HG03575 (cell line): ENCODE results near the gene NFE2L3.
"Not testable (repeated sequence)": the region's sequence is repeated elsewhere in the genome, so short reads cannot be mapped to it uniquely, and the experiment has no call there.

Experiments used
- ATAC-seq: cut with Tn5 transposase; IDR thresholded peaks from one replicate; pipeline ENCODE4 v1.9.1; 2021; ENCODE audit not compliant: unreplicated experiment, insufficient number of reproducible peaks, low FRiP score; ENCODE audit errors: extremely low read depth

NFE2L3 gene

GRCh38 chr7:26193432-26194207 is 41.6 kb downstream of the NFE2L3 start:
- ATAC-seq = no peak

DNA sequence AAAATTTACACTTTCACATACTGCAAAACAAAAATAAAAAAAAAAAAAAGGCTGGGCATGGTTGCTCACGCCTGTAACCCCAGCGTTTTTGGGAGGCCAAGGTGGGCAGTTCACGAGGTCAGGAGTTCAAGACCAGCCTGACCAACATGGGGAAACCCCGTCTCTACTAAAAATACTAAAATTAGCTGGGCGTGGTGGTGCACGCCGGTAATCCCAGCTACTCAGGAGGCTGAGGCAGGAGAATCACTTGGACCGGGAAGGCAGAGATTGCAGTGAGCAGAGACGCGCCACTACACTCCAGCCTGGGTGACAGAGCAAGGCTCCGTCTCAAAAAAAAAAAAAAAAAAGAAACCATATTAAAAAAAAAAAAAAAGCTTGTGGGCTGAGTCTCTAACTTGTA is 42.8 kb downstream of the NFE2L3 start:
- ATAC-seq = not testable (repeated sequence)

GRCh38 chr7:26195182-26195581 is 43.2 kb downstream of the NFE2L3 start:
- ATAC-seq = no peak

DNA sequence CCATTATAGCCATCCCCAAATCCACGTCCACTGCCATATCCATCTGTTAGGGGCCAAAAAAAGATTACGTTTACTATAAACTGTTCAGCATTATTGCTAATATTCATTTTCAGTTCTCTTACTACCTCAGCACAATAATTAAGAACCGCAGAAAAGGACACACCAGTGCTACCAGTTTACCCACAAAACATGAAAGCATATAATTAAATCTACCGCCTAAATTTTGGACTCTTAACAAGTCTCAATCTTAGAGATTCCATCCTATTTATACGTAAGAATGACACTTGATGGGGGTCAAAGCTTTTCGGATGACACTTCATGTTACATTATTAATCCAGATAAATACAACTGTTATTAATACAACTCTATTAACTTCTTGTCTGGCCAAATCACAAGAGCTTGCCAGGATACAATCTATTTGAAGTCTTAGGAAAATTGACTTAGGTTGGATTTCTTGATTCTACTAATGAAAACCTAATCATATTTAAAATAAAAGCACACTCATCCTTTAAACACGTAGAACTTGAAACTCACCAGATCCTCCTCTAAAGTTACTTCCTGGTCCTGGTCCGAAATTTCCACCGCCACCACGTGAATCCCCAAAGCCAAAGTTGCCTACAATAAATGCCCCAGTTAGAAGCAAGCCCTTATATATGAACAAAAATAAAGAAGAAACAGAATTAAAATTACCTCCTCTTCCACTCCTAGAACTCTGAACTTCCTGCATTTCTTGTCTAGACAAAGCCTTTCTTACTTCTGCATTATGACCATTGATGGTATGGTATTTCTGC is 44.1 kb downstream of the NFE2L3 start:
- ATAC-seq = no peak

DNA sequence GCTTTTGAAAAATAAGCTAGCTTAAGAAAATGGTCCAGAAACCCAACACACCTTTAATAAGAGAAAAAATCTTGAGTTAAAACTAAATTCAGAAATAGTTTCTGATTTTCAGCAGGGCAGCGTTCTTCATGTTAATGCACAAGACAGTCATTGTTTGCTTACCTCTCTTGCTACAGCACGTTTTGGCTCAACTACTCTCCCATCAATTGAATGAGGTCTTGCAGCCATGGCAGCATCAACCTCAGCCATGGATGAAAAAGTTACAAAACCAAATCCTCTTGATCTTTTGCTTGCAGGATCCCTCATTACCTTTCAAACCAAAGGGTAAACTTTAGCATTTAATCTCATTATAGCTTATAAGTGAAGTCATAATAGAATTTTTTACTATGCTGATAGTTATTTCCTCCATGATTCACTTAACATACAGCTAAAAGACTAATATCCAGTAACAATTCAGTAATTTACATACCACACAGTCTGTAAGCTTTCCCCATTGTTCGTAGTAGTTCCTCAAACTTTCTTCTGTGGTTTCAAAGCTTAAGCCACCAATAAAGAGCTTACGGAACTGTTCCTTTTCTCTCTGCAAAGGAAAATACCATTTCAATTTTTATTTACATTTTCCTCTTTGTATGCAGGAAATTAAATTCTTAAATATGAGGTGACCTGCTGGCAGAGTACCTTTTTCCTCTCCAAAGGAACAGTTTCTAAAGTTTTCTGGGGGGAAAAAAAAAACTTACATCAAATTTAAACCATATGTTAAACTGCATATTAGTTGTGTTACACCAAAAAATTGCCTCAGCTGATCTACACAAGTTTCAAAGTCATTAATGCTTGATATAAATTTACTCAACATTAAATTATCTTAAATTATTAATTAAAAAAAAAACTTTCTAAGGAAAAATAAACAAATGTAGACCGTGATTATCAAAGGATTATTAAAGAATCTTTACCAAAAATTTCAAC is 45.4 kb downstream of the NFE2L3 start:
- no peak for ATAC-seq

- no peak for ATAC-seq
These were observed 46.3 kb downstream of the NFE2L3 start for GRCh38 chr7:26198133-26198780.

GRCh38 chr7:26198781-26199169 is 46.8 kb downstream of the NFE2L3 start:
- ATAC-seq = no peak

GRCh38 chr7:26199301-26200037 is 47.5 kb downstream of the NFE2L3 start:
- ATAC-seq = no peak

DNA sequence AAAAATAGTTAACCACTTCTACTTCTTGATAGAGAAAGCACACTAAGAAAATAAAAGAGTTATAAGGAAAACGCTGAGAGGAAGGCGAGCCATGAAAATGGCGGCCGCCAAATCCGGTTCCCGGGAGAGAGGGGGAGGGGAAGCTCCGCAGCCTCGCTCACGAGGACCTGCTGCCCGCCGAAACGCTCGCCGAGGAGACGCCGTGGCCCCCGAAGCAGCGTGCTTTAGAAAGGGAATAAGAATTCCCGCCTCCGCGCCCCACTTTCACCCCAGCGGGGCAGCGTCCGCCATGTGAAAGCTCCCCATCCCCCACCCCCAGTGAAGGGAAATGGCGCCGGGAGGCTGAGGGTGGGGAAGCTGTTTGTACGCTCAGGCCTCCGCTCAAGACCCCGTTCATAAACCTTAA is 48.0 kb downstream of the NFE2L3 start:
- ATAC-seq = no peak

DNA sequence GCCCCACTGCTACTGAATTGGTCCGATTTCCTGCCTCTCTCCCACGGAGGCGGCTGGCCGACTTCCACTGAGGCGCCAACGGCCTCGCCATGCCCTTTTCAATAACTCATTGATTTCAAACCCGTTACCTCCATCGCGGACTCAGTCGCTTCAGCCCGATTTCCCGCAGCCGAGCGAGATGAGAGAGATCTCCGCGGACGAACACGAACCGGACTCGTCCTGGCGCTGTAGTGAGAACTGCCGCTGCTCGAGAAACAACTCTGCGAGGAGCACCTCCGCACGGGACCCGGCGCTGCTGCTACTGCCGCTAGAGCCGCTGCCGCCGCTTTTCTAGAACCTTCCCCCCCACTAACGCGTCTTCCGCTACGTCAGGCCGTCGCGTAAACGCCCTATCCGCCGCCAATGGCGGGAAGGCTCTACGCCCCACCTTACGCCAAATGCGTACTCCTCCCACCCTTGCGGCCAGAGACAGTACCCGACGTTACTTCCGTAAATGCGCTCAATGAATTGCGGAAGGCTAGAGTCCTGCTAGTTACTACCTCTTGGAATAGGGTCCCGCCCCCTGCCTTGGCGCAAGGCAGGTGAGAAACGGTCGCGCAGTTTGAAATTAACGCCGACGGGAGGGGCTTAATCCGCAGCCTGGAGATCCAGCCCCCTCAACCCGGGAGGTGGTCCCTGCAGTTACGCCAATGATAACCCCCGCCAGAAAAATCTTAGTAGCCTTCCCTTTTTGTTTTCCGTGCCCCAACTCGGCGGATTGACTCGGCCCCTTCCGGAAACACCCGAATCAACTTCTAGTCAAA is 48.6 kb downstream of the NFE2L3 start, which contains the start of gene HNRNPA2B1:
Gene HNRNPA2B1, minus strand, starts transcription at position 303 of the 803 bp plus-strand sequence. Its CDS starts 169 bp downstream, at position 134.
- ATAC-seq = peak; percentile 34

DNA sequence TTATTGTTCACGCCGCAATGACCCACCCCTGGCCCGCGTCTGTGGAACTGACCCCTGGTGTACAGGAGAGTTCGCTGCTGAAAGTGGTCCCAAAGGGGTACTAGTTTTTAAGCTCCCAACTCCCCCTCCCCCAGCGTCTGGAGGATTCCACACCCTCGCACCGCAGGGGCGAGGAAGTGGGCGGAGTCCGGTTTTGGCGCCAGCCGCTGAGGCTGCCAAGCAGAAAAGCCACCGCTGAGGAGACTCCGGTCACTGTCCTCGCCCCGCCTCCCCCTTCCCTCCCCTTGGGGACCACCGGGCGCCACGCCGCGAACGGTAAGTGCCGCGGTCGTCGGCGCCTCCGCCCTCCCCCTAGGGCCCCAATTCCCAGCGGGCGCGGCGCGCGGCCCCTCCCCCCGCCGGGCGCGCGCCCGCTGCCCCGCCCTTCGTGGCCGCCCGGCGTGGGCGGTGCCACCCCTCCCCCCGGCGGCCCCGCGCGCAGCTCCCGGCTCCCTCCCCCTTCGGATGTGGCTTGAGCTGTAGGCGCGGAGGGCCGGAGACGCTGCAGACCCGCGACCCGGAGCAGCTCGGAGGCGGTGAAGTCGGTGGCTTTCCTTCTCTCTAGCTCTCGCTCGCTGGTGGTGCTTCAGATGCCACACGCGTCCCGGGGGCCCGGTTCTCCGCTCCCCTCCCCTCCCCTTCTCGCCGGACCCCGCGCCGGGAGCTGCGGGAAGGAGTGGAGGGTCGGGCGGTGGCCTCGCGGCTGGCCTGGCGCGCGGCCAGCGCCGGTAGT is 49.4 kb downstream of the NFE2L3 start, which contains the start of gene CBX3:
Gene CBX3, plus strand, starts transcription at position 499 of the 772 bp plus-strand sequence. CDS start 1,254 bp downstream, outside the sequence.
- ATAC-seq = peak; percentile 2

DNA sequence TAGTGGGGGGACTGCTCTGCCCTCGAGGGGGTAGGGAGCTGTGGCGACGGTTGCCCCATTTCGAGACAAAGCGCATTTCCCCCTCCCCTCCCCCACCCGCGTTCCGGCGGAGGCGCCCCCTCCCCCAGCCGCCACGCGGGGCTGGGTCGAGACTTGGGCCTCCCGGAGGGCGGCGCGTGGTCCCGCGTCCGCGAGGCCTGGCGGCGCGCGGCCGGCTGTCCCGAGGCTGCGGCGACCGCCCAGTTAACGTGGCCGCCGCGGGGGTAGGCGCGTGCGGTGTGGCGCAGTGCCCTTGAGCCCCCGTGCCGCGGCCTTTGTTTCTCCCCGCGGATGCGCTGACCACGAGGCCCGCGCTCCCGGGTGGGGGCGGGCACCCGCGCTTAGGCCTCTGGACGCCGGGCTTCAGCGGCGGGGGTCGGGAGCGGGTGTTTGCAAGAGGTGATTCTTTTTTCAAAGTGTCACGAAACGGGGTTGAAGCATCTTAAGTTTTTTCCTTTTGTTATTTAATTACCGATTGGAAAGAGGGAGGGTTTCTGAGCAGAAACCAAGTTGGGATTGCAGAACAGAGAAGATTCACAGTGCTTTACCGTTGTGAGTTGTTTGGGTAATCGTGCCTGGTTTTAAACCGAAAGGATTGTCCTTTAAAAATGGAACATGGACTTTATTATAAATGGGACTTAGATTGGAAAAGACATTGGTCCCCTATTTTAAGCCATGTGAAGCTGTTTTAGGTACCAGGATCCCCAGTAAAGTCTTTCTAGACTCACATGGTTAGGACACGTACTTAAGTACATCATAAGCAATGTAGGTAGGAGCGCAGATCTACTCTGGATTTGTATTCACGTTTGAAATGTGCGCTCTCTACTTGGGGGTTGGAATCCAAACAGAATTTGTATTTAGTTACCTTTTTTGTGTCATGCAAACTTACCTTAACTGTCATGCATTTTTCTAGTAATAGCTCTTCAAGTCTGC is 50.3 kb downstream of the NFE2L3 start:
- ATAC-seq = no peak

- ATAC-seq = no peak
These were observed 51.0 kb downstream of the NFE2L3 start for GRCh38 chr7:26203016-26203415.

- no peak for ATAC-seq
These were observed 56.0 kb downstream of the NFE2L3 start for GRCh38 chr7:26208040-26208439.

DNA sequence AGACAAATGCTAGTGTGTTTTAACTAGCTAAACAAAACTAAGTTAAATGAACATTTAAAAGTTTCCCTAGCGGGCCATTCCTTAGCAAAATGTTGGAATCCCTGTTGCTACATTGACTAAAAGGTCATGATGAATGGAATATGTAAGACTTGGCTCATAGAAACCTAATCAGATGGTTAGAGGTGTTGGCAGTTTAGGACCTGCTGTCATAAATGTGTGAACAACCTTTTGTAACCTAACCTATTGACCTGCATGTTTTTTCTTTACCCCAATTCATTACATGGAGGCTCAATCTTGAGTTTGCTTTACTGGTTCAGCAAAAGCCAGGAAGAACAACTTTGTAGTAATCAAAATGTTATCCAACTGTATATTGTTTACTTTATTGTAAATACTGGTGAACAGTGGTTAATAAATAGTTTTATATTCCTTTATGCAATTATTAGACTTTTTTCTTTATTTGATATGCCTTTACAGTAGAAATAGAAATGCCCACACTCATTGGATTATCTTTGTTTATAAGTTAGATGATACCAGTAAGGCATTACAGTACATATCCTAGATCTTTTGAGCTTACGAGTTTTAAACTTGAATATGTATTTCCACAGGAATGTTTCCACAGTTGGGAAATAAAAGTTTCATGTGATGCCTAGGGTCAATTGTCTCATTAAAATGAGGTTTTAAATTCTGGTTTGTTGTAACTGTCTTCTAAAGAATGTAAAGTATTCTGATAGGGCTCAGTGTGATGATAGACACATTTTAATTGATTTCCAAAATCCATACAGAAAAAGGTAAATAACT is 61.1 kb downstream of the NFE2L3 start:
- no peak for ATAC-seq
